Hippocampal formation (tissue), 2 donors: Measurements from ENCODE around the gene ATXN7L1.
"Not testable (repeated sequence)": the region's sequence is repeated elsewhere in the genome, so short reads cannot be mapped to it uniquely, and the experiment has no call there.

Experiments used
- DNase-seq, 2 donors: peaks; one replicate each; lab custom pipeline; 2025; lab: John Stamatoyannopoulos, UW

Gene ATXN7L1

GRCh38 chr7:105705427-105705826, 171.0 kb downstream of the ATXN7L1 start:
- DNase-seq = peak; percentile 29 to 54

GRCh38 chr7:105703207-105703930, 173.0 kb downstream of the ATXN7L1 start:
- DNase-seq = no peak

DNA sequence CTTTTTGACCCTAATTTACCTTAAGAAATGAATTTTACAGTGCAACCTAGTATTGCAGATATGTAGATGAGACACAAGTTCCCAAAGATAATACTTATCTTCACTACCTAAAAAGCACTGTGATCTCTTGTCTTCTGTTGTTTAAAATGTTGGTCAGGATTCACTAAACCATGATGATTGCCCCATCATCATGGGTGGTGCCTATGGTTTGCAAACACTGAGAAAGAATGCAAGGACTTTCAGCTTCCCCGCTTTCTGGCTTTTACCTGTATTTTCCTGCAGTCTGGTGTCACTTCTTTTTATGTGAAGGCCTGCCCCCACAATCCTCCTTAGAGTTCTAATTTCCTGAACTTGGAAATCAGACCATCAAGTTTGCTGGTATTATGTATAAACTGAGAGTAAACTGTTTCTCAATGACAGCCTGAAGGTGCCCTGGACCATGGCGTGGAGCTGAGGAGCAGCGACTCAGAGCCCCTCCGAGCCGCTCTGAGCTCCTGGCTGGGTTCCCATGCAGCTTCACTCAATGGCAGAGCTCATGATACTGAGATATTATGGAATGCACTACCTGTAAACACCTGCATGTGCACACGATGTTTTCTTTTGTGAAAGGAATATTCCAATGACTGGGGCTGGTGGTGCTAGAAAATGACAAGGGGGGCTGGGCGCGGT, 176.7 kb downstream of the ATXN7L1 start:
- DNase-seq = no peak

- no peak for DNase-seq
Measured at GRCh38 chr7:105698531-105698930, 177.9 kb downstream of the ATXN7L1 start.

DNA sequence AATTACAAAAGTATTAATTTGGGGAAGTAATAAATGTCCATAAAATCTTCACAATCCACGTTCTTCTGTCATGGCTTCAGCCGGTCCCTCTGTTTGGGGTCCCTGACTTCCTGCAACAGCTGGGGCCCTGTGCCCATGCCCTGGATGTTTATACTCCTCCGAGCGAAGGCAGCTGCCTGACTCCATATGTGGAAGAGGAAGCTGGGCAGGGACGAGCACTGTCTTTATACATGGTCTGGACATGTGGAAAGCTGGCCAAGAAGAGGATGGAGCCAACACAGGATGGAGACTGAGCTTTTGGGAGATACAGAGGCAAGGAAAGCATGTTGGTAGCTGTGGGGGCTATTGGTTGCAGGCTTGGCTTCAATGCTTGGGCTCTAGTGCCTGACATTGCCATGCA, 178.6 kb downstream of the ATXN7L1 start:
- no peak for DNase-seq

- not testable (repeated sequence) for DNase-seq
Measured at GRCh38 chr7:105697169-105697568, 179.2 kb downstream of the ATXN7L1 start.

DNA sequence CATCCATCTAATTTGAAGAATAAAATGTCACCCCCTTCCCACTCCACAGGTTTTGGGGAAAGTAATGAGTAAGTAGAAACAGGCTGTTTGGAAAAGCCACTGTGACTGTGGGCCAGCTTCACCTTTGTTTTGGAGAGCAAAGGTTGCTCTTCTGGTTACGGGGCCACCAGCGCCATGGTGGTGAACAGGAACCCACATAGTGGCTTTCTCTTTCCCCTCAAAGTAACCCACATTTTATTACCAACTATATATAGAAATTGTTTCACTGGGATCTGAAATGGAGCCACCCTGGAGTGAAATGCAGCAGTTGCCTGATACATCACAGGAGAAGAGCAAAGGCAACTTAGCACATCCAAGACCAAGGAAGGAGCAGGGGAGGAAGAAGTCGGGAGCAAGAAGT, 182.8 kb downstream of the ATXN7L1 start:
- DNase-seq = no peak

- peak in 1 of 2 donors; percentile 29 for DNase-seq
Measured at GRCh38 chr7:105691680-105692564, 184.5 kb downstream of the ATXN7L1 start.

DNA sequence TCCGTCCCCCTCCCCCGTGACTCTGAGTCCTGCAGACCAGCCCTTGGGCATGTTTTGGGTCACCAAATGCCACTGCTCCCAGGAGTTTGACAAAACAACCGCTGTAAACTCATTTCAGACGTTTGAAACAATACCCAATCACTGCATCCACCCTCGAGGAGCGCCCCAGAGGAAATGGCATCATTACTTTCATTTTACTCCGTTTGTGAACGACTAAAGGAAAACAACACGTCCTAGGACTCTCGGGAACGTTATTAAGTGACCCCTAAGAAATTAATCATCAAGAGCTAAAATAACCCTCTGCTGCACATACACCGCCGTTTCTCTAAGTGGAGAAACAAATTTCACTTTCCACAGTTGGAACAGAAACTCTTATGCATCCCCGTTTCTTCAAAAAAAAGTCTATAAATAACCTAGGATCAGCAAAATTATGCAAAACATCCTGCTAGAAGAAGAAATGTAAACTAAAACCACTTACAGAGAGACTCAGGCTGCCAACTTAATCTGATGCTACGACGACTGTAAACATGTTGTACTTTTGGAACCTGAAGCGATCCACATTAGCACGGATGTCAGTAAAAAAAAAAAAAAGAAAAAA, 185.2 kb downstream of the ATXN7L1 start:
- DNase-seq = no peak

- DNase-seq = no peak
Measured at GRCh38 chr7:105690325-105690945, 186.0 kb downstream of the ATXN7L1 start.

GRCh38 chr7:105689067-105689819, 187.2 kb downstream of the ATXN7L1 start:
- DNase-seq = no peak

DNA sequence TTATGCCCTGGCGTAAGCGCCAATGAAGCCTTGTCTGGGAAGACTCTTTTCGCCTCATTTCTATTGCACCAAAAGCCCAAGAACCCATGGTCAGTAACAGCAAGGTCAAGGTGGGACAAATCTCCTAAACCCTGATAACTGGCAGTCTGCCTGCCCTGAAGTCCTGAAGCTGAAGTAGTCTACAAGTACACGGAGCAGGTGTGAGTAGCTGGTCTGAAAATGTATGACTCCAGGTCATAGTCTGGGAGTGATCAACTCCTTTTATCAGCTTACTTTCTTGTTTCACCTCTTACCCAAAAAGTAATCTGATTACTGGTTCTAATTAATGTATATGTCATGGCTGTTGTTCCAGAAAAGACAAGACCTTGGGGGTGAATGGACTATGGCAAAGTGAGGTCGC, 187.8 kb downstream of the ATXN7L1 start:
- no peak for DNase-seq

- DNase-seq = no peak
Measured at GRCh38 chr7:105685161-105685560, 191.2 kb downstream of the ATXN7L1 start.

DNA sequence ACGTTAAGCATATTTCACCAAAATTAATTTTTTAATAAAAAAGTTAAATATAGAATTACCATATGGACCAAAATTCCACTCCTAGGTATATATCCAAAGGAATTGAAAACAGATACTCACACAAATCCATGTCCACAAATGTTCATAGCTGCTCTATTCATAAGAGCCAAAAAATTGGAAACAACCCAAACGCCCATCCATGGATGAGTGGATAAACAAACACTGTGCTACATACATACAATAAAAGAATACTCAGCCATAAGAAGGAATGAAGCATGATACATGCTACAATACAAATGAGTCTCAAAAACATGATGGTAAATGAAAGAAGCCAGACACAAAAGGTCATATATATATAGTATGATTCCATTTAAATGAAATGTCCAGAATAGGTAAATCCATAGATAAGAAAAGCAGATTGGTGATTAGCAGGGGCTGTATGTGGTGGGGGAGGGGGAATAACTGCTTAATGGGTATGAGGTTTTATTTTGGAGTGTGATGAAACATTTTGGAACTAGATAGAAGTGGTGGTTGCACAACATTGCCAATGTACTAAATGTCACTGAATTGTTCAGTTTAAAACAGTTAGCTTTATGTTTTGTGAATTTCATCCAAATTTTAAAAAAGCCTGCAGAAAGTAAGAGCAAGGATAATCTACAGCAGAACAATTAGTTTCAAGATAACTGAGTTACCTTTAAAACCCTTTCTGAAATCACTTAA, 193.9 kb downstream of the ATXN7L1 start:
- no peak for DNase-seq

DNA sequence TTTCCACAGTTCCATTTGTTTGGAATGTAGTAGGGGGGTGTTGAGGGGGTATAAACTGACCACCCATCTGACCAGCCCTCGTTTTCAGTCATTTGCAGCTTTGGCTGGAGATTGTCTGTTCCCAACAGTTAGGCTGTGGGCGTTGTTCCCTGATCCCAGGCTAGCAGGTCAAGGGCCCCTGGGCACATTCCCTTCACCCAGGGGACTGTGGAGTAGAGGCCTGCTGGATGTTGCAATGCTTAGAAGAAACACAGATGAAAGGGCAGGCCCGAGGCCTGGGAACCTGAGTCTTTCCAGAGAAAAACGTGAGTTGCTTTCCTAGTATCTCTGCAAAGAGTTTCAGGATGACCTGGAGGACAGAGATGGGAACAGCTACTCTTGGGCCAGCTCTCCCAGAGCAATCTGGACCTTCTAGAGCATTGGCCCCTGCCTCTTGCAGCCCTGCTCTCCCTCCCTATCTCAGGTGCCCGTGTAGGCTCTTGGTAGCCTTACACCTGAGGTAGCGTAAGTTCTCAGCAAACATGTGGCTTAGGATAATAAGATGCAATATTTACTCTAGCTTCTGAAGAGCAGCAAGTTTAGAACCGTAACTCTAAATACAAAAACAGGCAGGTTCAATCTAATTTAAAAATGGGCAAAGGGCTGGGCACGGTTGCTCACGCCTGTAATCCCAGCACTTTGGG, 195.8 kb downstream of the ATXN7L1 start:
- no peak for DNase-seq

DNA sequence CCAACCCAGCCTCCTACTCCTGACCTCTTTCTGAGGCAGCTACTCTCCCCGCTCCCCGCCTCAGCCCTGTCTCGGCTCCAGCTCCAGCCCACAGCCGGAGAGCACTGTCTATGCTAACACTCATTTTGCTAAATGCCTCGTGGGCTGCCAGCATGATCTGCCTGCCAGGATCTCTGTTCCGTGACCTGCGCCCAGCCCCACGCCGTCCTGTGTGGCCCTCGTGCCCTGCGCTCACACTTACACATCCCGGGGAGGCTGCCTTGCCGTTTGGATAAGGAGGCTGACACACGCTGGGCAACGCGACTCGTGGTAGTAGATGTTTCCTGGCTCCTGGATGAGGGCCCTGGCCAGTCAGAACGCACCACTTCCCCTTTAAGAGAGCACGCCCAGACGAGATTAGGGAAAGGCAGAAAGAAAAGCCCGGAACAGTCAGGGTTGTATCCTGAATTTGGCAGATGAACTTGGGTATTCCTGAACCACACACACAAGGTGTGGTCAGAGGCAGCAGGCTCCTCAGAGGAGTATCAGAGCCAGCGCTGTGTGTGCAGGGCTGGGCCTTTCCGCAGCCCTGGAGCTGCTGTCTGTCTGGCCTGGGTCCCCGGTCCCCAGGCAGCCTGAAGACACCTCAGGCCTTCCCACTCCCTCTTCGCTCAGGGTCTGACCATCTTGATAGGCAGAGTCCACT, 197.4 kb downstream of the ATXN7L1 start:
- DNase-seq = peak; percentile 35 to 44

DNA sequence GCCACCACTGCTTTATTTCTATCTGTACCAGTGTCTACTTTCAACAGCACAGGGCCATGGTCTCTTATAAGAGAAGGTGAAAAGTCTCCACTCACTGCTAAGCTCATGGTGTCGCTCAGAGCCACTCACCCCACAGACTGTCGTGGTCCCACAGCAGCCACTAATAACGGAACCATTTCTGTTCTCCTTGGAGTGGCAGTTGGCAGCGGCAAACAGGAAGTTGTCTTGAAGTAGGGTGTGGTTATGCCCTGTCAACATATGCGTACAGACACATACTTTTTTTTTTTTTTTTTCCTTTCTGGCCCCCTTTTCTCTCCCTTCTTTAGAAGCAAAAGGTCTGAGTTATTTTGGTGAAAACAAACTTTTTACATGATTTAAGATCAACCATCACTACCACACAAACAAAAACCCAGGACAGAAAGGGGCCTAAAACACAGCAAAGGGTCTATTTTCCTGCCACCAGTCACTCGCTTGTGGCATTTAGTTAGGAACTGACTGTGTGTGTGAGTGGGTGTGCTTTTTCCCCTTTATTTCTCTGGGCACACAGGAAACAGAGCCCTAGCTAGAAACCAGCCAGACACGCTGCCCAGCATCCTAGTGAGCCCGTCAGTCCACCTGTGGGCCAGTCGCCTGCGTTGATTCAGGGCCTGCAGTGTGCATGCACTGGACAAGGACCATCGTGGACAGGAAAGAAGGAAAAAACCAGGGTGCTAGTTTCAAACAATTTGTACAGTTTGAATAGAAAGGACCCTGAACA, 198.4 kb downstream of the ATXN7L1 start:
- DNase-seq = no peak

DNA sequence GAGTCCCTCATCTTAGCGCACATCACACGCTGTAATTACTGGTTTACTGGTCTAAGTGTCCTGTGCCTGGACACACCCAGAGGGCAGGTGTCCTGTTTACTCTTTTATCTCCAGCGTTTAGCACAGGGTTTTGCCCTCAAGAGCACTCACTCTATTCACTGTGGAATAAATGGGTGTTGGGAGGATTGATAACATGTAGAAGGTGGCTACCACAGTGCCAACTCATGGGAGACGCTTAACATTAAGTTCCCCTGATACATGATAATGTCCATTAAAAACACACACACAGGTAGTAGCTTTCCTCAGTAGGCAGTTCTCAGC, 199.0 kb downstream of the ATXN7L1 start:
- DNase-seq = no peak
